Fibroblast of pulmonary artery (primary cell): Measurements from ENCODE around the gene MYRFL.

Experiments used
- DNase-seq: peaks from one replicate; pipeline ENCODE4 v3.0.0-alpha.2; 2010; ENCODE audit warnings: low read depth
- H3K4me3 ChIP-seq: replicated peaks from 2 replicates; pipeline ENCODE4 v1.5.1; 2011; ENCODE audit warnings: low read depth, mild to moderate bottlenecking, control low read depth, low read length, moderate library complexity
- CTCF ChIP-seq: IDR thresholded peaks from 2 replicates; pipeline ENCODE4 v1.5.1; 2011; ENCODE audit warnings: mild to moderate bottlenecking, control low read depth, low read length, inconsistent platforms; ENCODE audit errors: missing control alignments

MYRFL gene

GRCh38 chr12:69949311-69950002, 124.4 kb downstream of the MYRFL start:
- no peak for TF ChIP-seq CTCF
- no peak overlapping the region for H3K4me3 ChIP-seq
- no peak for DNase-seq

- no peak for TF ChIP-seq CTCF
- no peak overlapping the region for H3K4me3 ChIP-seq
- DNase-seq = no peak
Observed at GRCh38 chr12:69951108-69951507, 126.1 kb downstream of the MYRFL start.

GRCh38 chr12:69952890-69953289, 127.9 kb downstream of the MYRFL start:
- no peak for TF ChIP-seq CTCF
- no peak overlapping the region for H3K4me3 ChIP-seq
- no peak for DNase-seq

- no peak for TF ChIP-seq CTCF
- no peak overlapping the region for H3K4me3 ChIP-seq
- no peak for DNase-seq
Observed at GRCh38 chr12:69961246-69961645, 136.2 kb downstream of the MYRFL start.

GRCh38 chr12:69966409-69966808, 141.4 kb downstream of the MYRFL start:
- peak; percentile 72 for DNase-seq
- TF ChIP-seq CTCF = no peak
- H3K4me3 ChIP-seq = no peak overlapping the region

- peak; percentile 35 for DNase-seq
- no peak overlapping the region for H3K4me3 ChIP-seq
- TF ChIP-seq CTCF = no peak
Observed at GRCh38 chr12:69966839-69967238, 141.8 kb downstream of the MYRFL start.

GRCh38 chr12:69969011-69969410, 144.0 kb downstream of the MYRFL start:
- no peak for TF ChIP-seq CTCF
- no peak overlapping the region for H3K4me3 ChIP-seq
- no peak for DNase-seq
